Stimulated activated CD4-positive, alpha-beta T cell treated with anti-CD3 and anti-CD28 coated beads, Interleukin-2, amount 100 ng/mL, for 48 hours (primary cell): ENCODE data around the gene FXYD6.

Source experiments
- DNase-seq, 2 donors: peaks; one replicate each; pipeline ENCODE4 v3.0.0-alpha.2; 2020

The FXYD6 gene

DNA sequence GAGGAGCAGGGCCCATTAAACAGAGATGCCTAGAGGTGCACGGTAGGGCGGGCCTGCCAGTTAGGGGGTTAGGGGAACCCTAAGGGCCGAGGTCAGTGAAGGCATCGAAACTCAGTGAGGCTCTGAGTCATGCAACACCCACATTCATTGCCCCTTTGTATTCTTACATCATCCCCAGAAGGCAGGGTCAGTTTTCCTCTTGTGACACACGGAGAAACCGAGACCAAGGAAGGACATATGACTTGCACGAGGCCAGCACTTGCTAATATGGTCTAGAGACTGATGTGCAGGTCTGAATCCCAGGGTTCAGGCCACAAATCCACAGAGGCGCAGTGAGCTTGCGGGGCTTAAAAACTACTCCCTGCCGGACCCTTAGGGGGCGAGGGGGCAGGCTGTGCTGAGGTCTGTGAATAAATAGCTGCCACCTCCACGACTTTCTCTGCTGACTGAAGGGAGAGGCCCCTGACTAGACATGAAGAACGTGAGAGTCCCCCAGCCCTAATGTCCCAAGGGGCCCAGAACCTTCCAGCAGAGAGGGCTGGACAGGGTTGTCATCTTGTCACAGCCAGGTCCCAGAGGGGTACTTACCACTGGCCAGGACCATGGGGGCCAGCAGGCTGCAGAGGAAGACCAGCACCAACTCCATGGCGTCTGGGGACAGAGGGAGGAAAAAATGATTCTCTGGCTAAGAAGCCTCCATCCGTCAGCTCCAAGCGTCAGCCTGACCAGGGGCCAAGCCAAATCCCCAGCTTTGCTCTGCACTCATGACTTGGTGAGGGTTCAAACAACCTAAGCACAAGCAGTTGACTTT lies 34.1 kb downstream of the FXYD6 start:
- DNase-seq = no peak

DNA sequence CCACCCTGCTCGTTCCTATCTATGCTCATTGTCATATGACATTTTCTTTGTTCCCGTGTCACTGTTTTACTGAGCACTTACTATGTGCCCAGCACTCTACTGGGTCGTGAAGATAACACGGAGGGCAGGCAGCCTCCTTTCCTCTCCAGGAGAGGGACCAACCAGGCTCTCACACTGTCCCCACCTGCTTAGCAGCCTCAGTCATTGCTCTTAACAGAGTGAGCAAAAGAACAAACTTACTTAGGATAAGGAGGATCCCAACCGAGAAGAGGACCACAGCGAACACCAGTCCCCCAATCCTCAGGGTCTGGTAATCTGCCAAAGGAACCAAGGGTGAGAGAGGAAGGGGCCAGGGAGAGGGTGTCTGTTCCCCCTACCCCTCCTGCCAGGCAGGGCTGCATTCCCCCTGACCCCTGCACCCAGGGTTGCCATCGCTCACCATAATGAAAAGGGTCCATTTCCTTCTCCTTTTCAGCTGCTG lies 34.9 kb downstream of the FXYD6 start:
- no peak for DNase-seq

DNA sequence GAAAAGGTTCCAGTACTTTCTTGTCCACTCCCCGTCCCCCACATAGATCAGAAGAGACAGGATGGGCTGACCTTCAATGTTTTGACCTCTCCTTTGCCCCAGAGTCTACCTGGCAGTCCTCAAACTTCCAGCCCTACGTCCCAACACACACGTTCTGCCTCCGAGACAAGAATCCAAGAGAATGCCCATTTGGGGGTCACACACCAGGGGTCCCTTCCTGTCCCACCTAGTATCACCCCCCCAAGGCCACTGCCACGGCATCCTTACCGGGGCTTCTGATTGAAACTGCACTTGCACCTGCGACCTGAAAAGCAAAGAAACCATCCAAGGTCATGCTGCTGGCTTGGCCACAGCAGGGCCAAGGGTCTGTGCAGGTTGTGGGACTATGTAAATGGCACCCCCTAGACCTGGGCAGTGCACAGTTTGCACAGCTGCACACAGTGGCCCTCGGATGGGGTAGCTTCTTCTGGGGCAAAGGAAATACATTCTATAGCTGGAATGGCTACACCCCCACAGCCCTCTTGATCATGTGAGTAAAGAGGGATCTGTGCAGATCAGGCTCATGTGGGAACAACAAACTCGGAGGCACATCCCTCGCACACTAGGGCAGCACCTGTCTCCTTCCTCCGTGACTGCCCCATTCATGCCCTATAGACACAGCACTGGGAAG lies 35.4 kb downstream of the FXYD6 start:
- no peak for DNase-seq

DNA sequence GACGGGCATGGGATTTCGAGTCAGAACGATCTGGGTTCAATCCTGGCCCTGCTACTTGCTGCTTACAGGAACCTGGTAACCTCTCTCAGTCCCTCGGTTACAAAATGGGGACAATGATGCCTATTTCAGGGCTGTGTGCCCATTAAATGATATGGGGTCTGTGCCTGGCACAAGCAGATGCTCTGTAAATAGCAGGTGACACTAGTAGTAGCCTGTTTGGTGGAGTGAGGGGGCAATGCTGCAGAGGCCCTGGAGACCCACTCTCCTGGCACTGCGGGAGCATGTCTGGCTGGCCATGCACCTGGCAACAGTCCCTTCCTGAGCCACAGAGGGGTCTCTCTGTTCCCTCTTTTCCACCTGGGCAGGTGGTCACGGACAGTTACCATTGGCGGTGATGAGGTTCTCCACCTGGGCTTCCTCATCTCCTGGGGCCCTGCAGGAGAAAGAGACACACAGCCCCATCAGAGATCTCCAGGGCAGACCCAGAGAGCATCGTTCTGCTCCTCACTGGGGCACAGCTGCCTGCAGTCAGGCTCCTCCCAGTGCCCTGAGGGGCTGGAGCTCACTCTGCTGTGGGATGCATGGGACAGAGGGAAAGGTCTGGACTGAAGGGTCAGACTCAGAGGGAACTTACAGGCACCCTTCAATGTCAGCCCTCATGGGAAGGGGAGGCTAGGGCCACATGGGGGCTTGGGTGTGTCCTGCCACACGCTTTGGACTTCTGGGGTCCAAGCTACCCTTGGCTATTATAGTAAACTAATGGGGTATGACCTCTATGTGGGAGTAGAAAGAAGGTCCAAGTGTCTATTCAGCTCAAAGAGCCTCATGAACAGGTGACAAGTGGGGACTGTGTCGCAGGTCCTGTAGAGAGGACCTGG lies 36.3 kb downstream of the FXYD6 start:
- DNase-seq = no peak

DNA sequence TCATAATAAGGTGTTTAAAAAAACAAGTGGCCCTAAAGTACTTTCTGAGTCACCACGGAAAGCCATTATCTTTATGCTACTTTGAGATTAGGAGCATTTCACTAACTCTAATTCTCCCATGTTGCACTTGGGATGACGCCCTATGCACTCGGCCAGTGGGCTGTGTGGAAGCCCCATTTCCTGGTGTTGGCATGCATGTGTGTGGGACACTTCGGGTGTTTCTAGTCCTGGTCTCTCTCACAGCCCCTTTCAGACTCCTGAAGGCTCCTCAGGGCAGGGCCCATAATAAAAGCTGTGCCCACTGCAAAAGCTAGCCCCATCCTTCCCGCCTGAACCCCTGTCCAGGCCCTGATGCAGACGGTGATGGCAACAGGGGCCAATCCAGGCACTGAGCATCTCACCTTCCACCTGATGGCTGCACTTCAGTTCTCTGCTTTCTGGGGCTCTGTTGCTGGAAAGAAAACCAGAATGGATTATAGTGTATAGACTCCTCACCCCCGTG lies 37.0 kb downstream of the FXYD6 start:
- no peak for DNase-seq

DNA sequence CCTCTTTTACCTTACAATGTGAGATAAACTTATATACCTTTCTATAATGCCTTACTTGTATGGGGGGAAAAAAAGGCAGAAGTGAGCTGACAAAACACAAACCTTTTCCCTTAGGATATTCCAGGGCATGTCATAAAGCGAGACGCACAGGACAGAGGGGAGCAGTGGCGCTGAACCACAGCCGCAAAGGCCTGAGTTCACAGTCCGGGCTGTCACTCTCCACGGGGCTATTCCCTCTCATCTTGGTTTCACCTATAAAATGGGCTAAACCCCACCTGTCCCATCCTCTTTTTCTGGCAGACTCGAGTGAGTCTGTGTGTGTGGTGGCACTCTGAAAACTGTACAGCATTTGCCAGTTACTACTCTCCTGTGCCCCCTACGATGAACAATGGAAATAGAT lies 37.6 kb downstream of the FXYD6 start:
- DNase-seq = no peak

DNA sequence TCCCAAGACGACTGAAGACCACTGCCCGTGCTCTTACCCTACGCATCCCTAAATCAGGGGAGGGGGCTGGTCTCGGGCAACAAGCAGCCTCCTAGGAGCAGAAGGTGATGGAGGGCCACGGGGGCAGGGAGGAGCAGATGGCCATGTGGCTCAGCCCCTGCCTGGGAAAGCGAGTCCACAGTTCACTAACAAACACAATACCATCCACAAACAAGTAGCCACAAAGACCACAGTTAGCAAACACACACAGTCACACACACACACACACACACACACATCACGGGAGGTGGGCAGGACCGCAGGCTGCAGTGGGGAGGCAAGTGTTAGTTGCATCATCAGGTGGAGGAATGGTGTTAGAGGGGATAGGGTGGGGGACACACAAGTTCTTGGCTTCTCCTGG lies 38.7 kb downstream of the FXYD6 start:
- no peak for DNase-seq

DNA sequence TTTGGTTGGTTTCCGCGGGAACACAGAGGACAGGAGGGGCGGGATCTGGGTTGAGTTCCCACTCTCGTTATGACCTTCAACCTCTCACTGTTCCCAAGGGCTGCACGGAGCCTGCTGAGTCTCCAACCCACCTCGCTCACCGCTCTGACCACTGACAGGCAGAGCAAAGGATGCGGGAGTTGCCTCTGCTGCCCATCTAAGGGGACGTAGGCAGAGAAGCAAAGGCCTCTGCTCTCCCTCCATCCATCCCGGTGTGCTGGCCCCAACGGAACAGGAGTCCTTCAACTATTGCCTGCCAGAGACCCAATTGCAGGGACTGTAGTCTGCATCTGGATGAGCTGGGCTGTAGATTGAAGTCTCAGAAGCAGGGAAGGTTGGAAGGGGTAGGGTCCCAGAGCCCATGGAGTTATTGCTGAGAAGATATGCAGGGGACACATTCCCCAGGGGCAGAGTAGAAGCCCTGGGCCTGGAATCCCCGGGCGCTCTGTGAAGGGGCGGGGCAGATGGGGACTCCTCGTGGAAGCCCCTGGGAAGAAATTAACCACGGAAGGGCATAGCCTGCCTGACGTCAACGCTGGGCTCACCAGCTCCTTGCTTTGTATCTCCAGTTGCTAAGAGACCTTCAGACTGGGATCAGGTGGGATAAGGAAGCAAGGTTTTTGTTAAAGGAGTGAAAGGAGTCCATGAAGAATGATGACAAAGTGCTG lies 39.2 kb downstream of the FXYD6 start:
- no peak for DNase-seq

DNA sequence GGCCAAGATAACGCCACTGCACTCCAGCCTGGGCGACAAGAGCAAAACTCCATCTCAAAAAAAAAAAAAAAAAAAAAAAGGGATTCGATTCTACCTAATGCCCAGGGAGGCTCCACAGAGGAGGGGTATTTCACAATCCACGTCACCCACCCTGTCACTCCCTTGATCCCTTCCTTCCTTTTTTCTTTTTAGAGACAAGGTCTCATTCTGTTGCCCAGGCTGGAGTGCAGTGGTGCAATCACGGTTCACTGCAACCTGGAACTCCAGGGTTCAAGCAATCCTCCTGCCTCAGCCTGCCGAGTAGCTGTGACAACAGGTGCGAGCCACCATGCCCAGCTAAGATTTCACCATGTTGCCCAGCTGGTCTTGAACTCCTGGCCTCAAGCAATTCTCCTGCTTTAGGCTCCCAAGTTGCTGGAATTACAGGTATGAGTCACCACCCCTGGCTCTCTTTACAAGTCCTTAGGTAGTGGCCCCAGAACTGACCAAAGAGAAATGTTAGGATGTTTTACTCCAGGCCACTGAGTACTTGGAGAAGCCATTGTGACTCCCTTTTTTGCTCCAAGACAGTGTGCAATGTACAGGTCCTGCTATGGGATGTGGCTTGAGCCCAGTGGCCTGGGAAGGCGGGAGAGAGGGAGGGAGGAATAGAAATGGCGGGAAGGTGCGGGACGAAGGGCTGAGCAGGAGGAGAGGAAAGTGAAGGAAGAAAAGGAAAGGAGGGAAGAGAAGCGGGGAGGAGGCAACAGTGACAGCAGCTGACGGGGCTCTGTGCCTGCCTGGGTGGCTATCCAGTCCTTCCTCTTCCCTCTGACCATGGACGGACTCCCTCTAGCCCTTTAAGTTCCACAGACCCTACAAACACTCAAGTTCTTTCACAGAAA lies 40.1 kb downstream of the FXYD6 start:
- no peak for DNase-seq

DNA sequence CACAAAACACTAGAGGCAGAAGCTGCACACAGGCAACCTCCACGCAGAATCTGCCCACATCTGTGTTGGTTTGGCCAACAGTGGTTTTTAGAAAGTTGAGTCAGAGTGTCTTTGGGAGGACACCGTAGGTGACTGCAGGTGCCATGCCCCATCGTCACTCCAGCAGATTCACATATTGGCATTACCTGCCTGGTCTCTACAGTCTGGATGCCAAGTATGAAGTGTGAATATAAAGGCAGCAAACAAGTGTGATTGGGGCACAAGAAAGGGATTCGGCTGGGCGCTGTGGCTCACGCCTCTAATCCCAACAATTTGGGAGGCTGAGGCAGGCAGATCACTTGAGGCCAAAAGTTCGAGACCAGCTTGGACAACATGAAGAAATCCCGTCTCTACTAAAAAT lies 40.9 kb downstream of the FXYD6 start:
- no peak for DNase-seq

DNA sequence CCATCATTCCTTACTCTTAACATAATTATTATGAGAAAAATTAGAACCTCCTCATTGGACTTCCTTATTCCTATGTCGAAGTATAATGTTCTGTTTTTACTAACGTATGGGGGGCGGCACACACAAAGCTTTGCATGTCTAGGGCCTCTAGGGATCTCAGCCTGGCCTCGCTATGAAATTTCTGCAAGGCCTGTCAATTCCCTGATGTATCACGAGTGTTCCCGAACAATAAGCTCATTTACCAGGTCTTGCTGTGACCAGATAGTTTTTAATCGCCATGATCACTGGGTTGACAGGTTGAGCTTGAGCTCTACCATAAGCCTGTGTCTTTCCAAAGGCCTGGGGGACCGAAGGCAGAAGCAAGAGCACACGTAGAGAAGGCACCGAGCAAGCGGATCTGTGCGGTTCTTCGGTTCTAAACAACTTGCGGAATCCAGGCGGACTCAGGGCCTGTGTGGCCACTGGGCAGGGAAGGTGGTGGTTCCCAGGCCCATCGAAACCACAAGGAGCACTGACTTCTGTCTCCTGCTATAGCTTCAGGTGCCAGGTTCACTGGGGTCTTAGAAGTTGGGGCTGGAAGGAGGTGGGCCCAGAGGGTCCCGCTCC lies 41.5 kb downstream of the FXYD6 start:
- no peak for DNase-seq

DNA sequence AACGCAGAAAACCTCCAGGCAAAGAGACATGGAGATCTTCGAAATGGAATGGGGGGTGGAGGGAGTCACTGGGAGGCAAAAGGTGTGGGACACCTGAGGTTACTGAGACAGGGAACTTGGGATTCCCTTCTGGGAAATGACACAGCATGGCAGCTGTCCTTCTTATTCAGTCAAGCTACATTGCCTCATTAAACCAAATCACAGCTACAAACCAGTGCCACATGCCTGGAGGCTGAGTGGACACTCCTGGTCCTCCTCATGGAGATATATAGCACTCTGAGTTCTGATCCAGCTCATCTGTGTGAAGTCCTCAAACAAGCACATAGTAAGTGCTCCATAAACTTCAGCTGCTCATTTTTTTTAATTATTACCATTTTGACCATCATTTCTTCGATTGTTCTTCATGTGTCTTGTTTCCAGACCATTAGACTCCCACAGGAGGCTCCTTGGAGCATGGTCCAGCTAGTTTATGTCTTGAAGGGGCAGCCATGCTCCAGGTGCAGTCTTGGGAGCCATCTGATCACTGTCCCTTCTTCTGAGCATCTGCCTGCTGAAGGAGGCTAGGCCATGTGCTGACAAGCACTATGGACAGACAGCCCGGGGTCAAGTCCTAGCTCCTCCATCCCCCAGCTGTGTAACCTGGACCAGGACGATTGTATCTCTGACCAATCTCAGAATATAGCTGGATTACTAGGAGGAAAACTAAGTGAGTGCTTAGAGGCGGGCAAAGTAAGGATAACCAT lies 42.2 kb downstream of the FXYD6 start:
- no peak for DNase-seq

DNA sequence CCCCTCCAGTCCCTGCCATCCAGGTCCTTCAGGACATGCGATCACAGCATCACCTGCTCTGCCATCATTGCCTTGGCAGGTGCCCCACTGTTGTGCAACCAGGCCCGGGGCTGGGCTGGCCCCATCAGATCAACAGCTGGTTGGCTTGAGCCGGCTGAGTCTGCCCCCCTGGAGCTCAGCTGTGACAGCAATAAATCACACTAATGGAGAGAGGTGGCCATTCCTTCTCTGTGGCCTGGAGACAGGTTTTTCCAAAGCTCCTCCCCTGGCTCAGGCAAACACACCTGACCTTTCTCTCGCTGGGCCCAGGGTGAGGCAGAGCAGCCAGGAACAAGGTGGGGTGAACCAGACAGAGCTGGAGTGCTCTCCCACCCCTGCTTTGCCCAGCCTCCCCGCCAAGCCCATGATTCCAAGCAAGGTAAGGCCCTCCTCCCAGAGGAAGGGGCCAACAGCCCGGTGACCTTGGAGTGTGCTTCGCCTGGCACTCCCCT lies 43.0 kb downstream of the FXYD6 start:
- DNase-seq = no peak

DNA sequence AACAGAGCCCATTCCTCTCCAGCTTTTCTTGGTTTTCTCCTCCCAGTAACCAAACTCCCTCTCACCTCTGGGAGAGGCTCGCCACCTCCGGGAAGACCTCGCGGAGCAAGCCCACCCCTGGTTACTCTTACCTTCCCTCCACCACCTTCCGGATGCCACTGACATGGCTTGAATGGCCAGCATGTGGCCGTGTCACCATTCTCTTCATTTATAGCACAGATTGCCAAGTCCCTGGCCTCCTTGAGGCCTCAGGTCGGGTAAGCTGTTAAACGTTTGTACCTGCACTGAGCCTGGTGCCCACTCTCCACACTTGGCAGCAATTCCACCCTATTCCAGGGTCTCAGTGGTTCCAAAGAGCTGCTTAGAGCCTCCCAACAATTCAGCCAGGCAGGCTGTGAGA lies 43.9 kb downstream of the FXYD6 start:
- no peak for DNase-seq

DNA sequence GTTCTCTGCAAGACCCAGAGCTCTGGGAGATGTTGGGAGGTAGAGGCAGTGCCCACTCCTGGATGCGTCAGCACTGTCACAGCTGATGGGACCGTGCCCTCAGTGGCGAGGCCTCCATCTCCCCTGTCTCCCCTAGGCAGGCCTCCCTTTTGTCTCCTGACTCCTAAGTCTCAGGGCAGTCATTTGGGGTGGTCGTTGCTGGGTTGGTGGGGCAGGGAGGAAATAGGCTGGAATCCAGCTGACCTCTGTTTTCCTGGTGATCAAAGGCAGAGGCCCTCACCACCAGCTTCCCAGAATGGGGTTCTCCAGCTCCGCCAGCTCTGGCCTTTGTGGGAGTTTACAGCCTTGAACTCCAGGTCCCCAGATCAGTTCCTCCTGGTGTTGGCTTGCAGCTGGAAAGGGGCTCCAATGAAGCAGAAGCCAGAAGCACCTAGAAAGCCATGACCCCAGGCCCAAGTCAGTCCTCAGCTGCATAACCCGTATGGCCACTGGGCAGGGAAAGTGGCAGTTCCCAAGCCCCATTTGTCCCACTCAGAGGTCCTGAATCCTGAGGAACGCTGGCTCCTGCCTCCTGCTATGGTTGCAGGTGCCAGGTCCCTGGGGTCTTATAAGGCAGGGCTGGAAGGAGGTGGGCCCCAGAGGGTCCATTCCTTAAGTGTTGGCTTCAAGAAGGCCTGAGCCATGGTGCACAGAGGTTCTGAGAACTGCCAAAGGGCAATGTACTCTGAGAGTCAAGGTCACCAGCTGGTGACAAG lies 44.6 kb downstream of the FXYD6 start:
- no peak for DNase-seq

DNA sequence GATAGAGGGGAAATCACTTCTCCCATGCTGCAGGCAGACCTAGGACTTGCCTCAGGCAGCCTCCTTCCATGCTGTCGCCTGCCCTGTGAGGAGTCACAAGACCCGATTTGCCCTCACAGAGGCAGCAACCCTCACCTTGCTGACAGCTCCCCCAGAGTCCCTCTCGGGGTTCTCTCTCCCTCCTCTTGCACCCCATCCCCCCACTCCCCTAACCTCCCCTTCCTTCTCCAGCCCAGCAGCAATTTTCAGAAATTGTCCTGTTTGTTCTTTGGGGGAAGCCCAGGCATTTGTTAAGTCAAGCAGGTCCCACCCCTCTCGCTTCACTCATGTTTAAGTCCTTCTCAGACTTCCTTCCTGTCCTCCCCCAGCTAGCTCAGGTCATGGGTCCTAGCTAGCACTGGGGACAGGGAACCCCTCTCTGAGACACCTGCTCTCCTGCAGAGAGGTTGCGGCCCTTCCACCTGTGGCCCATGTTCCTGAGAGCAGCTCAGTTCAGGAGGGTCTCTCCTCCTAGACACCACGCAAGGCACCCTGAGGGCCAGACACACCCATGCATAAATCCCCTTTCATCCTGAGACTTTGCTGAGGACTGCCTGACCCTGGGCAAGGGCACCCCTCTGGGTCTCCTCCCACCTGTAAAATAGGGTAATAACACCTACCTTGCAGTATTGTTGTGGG lies 45.6 kb downstream of the FXYD6 start:
- DNase-seq = no peak

DNA sequence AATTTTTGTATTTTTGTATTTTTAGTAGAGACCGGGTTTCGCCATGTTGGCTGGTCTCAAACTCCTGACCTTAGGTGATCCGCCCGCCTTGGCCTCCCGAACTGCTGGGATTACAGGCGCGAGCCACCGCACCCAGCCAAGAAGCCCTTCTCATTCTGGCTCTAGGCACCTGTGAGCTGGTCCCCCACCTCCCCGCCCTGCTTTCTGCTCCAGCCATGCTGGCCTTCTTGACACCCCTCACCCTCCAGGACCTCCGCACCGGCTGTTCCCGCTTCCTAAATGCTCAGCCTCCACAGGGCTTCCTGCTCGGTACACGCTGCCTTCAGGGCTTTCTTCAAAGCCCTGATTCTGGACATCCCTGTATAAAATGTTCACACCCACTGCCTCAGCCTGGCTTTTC lies 46.4 kb downstream of the FXYD6 start:
- no peak for DNase-seq

DNA sequence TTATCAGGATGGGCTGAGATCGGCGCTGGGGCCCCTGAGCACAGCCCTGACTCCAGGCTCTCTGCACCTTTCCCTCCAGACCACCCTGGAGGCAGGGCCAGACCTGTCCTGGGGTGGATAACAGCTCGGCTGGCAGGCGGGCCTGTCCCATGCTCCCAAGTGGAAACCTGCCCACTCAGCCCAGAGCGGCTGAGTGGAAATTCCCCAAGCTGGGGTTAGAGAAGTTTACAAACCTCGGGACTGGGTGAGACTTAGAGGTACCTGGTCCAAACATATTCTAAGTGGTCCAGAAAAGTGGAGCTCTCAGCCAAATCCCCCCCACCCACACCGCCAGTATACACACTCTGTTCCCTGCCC lies 47.1 kb downstream of the FXYD6 start:
- DNase-seq = no peak
